Forelimb muscle (tissue), 1 donor: ENCODE results near the gene ABCD2. TPM values are rescaled to one million over a fixed set of nuclear protein-coding genes. Genes with fewer than 3 reads are reported as not detected.
"Not testable (repeated sequence)": the region's sequence is repeated elsewhere in the genome, so short reads cannot be mapped to it uniquely, and the experiment has no call there.

ENCODE experiments used
- DNase-seq: peaks from one replicate; pipeline ENCODE4 v3.0.0-alpha.2; 2013; ENCODE audit warnings: low read depth
- polyA plus RNA-seq: library from polyadenylated mRNA; unstranded; fragments of 120-200 nt; gene quantifications from one replicate; pipeline ENCODE4 v1.2.1, GENCODE V29; 2013; ENCODE audit not compliant: insufficient read length

Gene ABCD2
- polyA plus RNA-seq, 1 donor = 0.06 TPM

GRCh38 chr12:39612250-39612649 lies 7.4 kb downstream of the ABCD2 start:
- DNase-seq = no peak

- no peak for DNase-seq
These were observed 7.8 kb downstream of the ABCD2 start for GRCh38 chr12:39611818-39612217.

GRCh38 chr12:39610436-39611025 lies 9.1 kb downstream of the ABCD2 start:
- DNase-seq = no peak

DNA sequence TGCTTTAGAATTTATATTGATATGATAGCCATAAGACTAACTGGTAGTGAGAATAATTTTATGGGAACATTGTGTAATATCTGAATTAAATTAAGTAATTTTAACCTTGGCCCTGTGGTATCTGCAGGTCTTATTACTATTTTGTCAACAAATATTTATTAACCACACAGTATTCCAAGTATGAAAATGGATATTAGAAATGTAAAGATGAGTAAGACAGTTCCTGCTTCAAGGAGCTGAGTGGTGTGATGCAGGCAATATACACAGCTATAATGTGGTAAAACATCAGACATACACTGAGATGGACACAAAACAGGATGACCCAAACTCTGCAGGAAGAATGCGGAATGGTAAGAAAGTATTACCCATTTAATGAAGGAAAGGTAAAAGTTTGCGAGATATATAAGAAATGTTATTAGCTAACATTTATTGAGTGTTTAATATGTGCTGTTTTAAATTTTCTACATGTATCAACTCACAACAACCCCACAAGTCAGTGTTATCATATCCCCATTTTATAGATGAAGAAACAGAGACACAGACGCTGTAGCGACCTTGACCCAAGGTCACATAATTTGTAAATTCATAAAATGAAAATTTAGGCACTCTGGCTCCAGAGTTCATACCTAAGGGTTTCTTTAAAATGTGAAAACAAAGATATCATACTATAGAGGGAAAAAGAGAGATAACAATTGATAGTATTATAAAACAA lies 12.7 kb downstream of the ABCD2 start:
- no peak for DNase-seq

- no peak for DNase-seq
These were observed 13.6 kb downstream of the ABCD2 start for GRCh38 chr12:39605996-39606395.

DNA sequence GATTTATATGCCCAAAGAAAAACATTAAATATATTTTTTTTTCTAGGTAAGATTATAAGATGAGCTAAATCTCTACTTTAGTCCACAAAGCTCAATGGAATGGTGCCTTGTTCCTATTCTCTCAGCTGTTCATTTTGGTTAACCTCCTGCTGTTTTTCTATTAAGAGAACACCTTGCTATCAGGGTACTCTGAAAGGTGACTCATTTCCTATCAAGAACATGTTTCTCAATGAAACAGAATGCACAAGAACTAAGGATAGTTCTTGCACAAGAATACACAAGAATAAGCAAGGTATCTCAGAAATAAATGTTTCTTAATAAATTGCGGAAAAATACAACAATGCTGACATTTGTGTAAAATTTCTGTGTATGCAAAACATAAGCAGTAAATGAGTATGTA lies 14.1 kb downstream of the ABCD2 start:
- no peak for DNase-seq

GRCh38 chr12:39603065-39603464 lies 16.5 kb downstream of the ABCD2 start:
- no peak for DNase-seq

- DNase-seq = not testable (repeated sequence)
These were observed 17.7 kb downstream of the ABCD2 start for GRCh38 chr12:39601951-39602350.

GRCh38 chr12:39595928-39596327 lies 23.7 kb downstream of the ABCD2 start:
- no peak for DNase-seq

GRCh38 chr12:39592295-39592694 lies 27.3 kb downstream of the ABCD2 start:
- DNase-seq = no peak

DNA sequence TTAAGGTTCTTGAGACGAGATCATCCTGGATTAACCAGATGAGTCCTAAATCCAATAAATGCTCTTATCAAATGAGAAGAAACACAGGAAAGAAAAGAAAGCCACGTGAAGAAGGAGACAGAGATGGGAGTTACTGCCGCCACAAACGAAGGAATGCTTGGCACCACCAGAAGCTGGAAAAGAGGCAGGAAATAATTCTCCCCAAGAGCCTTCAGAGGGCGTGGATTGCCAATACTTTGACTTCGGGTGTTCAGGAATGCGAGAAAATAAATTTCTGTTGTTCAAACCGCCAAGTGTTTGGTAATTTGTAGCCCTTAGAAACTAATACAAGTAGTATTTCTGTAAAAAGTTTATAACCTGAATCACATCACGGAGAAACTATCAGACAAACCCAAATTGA lies 31.3 kb downstream of the ABCD2 start:
- no peak for DNase-seq

DNA sequence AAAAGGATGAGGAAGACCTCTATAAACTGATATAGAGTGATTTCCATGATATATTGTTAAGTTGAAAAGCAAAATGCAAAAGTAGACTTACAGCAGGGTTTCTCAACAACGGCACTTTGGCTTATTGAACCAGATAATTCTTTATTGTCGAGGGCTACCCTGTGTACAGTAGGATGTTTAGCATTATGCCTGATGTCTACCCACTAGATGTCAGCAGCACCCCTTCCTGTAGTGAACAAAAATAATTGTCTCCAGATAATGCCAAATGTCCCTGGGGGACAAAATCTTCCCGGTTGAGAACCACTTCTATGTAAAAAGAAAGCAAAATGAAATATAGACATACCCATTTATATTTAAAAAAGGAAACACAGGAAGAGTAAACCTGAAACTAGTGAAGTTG lies 32.4 kb downstream of the ABCD2 start:
- DNase-seq = no peak

DNA sequence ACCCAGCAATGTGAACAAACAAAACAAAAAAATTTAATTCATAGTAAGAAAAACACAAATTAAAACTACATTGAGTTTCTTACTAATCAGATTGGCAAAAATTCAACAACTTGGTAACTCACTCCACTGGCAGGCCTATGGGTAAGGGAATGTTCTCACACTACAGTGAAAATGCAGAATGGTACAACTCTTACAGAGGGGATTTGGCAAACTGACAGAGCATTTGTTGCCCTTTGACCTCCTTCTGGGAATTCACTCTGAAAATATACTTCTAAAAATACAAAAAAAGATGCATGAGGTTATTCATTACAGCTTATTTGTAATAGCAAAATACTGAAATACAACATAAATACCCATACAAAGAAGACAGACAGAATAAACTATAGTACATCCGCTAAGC lies 32.8 kb downstream of the ABCD2 start:
- DNase-seq = no peak

DNA sequence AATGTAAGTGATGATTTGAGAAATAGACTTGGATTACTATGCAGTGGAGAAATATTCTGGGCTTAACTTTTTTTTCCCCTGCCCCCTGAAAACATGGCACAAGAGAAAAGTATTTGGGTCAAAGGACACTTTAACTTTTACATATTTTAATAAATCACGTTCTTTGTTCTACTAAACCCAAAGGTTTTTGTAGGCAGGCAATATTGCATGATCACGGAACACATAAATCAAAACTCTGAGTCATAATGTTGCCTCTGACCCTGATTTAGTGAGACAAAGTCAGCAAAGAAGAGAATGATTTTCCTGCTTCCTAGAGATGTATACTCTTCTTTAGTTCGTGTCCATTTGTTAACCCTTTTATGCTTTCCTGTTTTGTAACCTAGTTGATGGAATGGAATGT lies 38.0 kb downstream of the ABCD2 start:
- no peak for DNase-seq

DNA sequence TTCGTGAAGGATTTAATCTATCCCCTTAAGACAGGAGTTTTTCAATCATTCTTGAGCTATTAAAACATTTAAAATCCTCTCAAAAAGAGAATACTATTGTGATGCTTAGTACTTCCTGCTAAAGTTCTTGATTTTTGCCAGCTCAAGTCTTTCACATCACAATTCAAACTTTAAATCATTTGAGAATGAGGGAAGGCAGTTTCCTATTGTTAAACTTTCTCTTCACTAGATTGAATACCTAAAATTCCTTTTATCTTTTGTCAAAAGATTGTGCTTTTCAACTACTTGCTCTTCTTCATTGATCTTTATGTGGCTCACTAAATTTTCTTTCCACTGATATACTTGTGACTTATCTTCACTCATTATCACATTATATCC lies 44.1 kb downstream of the ABCD2 start:
- no peak for DNase-seq

DNA sequence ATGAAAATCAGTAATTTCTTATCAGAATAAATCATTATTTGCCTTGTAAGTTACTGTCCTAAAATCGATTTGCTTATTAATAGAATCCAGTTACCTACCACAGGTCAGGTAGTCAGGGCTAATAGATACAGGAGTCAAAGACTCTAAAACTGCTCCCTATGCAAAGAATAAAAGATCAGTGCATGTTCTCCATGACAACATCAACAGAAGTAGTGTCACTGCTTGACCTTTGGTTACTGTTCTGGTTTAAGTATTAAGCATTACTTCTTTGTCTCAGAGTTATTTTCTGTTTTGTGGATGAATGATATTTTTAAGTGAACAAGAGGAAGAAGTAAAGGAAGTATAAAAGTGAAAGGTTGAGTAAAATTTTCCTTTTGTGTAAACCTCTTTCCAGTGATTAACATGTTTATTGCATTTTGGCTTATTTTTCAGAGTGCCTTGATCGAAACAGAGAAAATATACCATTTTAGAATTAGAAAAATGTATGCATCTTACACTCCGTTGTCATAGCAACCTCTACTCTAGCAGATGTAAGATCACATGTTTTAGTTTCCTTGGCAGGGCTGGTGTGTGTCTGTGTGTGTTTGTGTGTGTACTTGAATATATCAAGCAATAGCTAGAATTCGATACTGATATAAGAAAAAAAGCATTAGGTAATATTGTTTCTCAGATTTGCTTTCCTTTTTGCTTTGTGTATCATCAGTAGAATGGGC lies 44.7 kb downstream of the ABCD2 start:
- no peak for DNase-seq

DNA sequence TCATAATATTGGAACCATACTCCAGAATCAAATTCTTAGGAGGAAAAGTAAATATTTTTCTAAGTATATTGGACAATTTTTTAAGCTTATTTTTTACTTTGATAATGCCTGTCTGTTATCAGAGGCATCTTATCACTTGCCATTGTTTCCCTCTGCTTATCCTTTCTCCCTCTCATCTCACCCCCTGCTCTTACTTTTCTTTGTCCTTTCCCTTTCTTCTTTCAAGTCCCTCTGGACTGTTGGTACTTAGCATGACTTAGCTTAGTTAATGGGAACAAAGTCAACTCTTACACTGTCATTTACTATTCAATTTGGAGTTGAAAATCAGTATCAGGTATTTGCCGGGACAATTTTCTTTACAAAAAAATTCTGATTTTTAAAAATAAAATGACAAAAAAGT lies 45.2 kb downstream of the ABCD2 start:
- DNase-seq = no peak

- no peak for DNase-seq
These were observed 45.6 kb downstream of the ABCD2 start for GRCh38 chr12:39573971-39574370.

GRCh38 chr12:39572551-39572950 lies 47.1 kb downstream of the ABCD2 start:
- DNase-seq = no peak

DNA sequence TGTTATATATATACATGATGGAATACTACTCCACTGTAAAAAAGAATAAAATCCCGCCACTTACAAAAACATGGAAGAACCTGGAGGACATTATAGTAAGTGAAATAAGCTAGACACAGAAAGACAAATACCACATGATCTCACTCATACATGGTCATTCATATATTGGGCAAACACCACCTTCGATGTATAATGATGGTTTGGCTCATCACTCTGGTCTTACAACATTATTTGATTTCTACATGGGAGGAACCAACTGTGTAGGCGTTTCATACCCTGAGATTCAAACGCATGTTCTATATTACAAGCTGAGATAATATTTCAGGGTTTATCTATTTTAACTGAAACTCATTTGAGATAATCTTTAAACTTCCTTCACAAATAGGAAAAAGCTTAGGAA lies 48.3 kb downstream of the ABCD2 start:
- no peak for DNase-seq

DNA sequence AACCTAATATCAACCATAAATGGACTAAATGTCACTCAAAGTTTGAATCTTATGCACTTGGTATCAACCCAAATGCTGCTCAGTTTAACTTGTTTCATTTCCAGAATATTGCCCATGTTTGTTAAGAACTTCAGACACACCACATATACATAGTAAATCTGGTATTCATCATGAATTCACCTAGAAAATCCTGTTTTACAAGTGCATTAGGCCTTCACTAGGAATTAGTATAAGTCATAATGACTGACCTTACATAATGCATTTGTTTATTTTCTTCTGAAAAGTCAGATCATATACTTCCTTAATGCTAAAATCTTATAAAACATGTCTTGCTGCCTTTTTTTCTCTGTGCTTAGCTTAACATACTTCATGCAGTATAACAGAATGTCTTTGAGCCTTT lies 66.1 kb downstream of the ABCD2 start:
- DNase-seq = no peak

DNA sequence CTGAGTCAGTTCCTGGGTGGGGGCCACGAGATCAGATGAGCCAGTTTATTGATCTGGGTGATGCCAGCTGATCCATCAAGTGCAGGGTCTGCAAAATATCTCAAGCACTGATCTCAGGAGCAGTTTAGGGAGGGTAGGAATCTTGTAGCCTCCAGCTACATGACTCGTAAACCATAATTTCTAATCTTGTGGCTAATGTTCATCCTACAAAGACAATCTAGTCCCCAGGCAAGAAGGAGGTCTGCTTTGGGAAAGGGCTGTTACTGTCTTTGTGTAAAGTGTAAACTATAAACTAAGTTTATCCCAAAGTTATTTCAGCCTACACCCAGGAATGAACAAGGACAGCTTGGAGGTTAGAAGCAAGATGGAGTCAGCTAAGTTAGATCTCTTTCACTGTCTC lies 75.4 kb downstream of the ABCD2 start:
- DNase-seq = not testable (repeated sequence)

DNA sequence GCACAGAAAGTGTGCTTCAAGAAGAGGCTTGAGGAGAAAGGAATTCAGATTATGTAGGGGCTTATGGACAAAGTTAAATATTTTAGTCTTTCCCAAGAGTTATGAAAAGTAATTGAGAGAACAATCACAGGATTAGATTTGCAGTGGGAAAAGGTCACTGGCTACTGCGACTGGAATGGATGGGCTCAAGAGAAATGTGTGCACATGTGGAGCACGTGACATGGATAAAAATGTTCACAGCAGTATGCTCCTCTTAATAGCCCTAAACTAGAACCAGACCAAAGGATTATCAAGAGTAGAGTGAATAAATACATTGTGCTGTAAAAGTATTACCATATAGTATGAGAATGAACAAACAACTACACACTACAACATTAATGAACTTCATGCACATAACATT lies 78.1 kb downstream of the ABCD2 start:
- no peak for DNase-seq
